CD4-positive, alpha-beta T cell treated with Interferon gamma for 1 hour (primary cell): ENCODE measurements around the gene GPR78.
"Not testable (repeated sequence)": the region's sequence is repeated elsewhere in the genome, so short reads cannot be mapped to it uniquely, and the experiment has no call there.

ENCODE experiments used
- DNase-seq: peaks from one replicate; pipeline ENCODE4 v3.0.0-alpha.2; 2020

GPR78 gene

DNA sequence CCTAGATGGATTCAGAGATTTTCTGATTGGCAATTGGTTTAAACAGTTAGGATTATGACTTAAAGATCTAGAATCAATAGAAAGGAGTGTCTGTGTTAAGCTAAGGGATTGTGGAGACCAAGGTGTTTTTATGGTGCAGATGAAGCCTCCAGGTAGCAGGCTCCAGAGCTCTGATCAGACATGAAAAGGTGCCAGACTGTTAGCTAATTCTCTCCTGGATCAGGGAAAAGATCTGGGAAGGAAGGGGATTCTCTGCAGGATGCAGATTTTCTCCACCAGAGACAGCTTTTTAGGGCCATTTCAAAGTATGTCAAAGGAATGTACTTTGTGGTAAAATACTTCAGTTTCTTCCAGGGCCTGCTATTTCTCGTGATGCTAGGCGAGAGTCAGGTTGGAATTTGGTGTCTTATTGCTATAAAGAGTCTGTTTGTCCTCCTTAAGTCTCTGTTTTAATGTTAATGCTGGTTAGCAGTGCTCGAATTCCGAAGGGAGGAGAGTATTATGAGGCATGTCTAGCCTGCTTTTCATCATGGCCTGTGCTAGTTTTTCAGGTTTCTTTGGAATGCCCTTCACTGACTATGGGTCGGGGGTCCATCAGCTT, 12.0 kb upstream of the GPR78 start:
- no peak for DNase-seq

DNA sequence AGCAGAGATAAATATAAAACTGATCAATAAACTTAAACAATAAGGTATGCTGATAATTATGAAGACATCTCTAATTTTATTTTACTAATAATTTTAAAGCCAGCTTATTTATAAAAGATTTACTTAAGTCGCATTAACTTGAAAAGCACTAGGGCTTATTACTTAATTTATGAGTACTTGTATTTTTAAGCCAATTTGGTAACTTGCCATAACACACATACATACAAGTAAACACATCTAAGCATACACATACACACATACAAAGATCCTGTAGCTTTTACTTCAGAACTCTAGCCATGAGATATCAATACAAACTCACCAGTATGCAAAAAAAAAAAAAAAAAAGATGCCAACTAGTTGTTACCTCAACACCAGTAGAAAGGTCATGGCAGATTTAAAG, 10.0 kb upstream of the GPR78 start:
- no peak for DNase-seq

DNA sequence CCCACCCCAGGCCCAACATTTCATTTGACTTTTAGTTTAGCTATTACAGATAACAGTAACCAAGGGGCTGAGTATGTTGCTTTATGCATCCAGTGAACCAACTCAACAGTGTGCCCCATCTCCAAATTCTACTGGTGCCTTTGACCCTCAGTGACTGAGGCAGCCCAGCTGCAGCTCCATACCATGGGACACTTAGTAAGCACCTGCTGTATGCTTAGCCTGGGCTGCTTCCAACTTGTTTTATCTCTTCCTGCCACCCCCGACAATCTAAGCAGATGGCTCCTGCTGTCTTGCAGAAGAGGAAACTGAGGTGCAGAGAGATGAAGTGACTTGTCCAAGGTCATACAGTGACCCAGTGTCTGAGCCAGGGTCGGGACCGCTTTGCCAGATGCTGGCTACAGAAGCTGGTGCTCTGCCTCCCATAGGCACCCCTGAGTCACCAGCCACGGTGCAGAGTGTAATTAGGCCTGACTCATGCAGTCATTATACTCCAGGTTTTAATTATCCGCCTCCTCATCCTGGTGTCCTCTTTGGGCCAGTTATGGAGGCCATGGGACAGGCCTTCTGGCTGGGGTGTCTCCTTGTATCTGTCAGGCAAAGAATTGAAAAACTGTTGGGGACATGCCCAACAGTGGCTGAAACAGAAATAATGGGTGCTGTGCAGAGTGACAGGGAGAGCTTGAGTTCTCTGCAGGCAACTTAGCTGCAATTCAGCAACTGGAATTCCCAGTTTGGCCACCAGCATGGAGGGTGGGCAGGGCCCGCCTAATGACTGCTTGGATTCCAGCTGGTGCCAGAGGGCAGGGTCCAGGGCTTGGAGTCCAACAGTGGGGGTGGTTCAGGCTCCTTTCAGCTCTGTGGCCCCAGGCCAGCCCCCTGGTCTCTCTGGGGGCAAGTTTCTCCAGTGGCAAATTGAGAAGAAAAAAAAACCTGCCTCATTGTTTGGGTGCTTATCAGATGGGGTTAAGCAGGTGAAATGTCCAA, 8.2 kb upstream of the GPR78 start:
- no peak for DNase-seq

DNA sequence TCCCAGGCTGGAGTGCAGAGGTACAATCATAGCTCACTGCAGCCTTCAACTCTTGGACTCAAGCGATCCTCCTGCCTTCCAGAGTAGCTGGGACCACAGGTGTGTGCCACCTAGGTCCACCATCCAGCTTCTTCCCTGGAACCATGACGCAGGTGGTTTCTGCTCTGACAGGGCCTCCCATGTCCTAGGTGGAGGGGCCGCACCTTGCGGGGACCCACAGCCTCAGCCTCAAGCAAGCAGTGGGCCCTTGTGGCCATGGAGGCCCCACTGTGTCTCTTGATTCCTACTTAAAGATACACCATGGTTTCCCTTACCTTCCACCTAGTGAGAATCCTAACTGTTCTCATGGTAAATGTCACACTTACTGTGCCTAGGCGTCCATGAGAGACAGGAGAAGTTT, 6.9 kb upstream of the GPR78 start:
- no peak for DNase-seq

DNA sequence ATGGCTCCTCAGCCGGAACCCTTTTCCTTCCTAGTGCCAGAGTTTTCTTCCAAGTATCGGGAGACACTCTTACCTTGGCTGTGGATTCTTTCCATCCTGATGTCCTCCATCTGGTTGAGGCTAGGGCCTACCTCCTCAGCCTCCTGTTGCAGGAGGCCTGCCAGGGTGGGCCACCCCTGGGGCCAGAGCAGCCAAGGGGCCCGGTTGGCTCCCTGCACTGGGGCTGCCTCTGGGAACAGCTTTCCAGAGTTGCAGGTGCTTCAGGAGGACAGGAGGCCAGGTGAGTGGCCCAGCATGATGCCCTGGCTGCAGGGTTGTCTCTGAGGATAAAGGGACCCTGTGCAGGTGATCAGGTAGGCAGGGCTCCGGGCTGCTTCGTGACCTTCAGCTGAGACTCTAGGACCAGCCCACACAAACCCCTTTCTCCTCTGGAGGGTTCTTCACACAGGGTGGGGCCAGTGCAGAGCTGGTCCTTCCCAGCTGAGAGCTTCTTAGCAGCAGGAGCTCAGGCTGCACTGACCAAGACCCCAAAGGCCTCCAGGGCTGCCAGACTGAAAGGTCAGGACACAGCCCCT, 5.3 kb upstream of the GPR78 start:
- no peak for DNase-seq

DNA sequence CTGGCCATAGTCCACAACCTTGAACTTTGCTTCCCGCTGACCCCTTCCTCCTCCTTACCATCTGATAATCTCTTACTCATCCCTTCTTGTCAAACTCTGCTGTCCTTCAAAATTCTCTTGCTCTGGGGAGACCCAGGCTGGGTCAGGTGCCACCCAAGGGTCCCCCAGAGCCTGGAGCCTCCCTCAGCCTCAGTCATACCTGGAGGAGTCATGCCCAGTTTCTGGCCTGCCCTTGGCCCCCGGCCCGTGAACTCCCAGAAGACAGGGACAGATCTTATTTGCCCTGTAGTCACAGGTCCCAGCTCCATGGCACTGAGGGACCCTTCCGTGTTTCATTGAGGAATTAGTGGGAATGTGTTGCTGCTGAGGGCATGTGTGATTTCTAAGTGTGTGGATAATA, 4.7 kb upstream of the GPR78 start:
- DNase-seq, result no peak

DNA sequence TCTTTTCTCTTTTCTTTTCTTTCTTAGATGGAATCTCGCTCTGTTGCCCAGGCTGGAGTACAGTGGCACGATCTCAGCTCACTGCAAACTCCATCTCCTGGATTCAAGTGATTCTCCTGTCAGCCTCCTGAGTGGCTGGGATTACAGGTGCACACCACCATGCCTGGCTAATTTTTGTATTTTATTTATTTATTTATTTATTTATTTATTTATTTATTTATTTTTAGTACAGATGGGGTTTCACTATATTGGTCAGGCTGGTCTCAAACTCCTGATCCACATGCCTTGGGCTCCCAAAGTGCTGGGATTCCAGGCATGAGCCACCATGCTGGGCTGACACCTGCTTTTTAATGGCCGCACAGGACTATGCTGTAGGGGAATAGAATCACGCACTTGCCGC, 3.6 kb upstream of the GPR78 start:
- DNase-seq, result not testable (repeated sequence)

DNA sequence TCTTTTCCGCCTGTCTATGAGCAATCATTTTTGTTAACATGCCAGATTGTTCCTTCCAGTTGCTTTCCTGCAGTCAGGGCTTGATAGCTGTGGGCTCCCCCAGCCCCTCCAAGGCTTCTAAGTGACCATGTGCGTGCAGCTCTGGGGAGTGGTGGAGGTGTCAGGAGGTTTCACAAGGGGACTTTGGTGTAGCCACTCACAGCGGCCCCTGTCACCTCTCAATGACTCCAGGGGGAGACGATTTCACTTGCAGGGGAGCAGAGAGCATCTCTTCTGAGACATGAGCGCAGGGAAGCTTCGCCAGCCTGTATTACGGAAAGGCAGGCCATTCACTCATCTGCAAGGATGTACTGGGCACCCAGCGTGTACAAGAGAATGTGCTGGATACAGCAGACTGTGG, 3.1 kb upstream of the GPR78 start:
- DNase-seq, result no peak

DNA sequence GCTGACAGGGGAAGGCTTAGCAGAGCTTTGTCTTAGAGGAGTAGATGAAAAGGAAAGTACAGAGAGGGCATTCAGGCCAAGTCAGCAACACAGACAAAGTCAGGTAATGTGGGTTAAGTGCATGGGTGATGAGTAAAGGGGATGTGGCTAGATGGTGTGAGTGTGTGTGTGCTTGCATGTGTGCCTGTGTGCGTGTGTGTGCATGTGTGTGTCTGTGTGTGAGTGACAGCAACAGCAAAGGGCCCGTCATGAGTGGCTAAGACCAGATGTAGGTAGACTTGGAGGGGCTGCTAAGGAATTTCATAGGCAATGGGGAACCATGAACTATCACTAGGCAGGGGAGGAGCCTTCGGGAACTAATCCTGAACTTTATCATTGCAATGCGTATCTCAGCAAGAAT, 2.2 kb upstream of the GPR78 start:
- DNase-seq, result no peak

DNA sequence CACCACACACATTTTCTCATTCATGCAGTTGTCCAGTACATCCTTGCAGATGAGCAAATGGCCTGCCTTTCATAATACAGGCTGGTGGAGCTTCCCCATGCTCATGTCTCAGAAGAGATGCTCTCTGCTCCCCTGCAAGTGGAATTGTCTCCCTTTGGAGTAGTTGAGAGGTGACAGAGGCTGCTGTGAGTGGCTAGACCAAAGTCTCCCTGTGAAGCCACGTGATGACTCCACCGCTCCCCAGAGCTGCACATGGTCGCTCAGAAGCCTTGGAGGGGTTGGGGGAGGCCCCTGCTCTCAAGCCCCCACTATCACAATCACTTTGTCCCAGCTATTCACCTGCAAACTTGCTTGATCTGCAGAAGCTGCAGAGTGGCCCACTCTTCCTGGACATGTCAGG, 1.5 kb upstream of the GPR78 start:
- DNase-seq, result no peak

DNA sequence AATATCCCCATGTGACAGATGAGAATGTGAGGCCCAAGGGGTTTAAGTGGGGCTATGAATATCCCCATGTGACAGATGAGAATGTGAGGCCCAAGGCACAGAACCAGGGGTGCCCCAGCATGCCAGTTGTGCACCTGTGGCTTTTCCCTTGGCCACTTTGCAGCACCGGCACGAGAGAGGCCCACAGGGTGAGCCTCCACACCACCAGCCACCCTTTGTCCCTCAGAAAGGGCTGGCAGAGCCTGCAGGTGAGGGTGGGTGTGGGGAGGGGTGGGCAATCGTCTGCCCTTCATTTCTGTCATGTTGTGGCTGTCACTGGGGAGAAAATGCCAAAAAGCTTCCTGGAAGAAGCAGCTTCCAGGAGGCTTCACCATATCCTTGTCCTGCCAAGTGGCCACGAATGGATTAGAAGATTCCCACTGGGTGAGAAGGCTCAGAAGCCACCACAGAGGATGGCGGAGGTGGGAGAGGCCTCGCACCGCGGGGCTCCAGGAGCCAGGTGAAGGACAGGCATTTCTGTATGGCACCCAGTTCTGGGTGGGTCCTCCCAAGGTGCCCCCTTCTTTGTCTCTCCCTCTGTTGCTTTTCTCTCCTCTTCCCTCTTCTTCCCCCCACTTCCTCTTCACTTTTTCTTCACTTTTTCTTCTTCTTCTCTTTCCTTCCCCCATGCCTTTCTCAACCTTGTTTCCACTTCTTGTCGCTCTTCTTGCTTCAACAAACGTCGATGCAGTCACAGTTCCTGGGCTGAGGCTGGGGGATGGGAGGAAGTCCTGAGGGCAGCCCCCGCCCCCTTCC, 469 bp upstream of the GPR78 start:
- DNase-seq, result no peak

DNA sequence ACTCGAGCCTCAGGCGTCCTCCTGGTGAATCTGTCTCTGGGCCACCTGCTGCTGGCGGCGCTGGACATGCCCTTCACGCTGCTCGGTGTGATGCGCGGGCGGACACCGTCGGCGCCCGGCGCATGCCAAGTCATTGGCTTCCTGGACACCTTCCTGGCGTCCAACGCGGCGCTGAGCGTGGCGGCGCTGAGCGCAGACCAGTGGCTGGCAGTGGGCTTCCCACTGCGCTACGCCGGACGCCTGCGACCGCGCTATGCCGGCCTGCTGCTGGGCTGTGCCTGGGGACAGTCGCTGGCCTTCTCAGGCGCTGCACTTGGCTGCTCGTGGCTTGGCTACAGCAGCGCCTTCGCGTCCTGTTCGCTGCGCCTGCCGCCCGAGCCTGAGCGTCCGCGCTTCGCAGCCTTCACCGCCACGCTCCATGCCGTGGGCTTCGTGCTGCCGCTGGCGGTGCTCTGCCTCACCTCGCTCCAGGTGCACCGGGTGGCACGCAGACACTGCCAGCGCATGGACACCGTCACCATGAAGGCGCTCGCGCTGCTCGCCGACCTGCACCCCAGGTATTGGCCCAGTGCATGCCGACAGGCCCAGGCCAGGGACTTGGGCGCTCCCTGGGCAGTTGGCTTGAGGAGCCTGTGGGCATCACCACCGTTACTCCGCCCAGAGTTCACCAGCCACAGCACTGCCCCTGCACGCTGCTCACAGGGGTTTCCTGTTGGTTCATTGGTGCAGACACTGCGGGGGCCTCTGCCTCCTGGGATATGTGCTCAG, 1.1 kb downstream of the GPR78 start:
- no peak for DNase-seq

DNA sequence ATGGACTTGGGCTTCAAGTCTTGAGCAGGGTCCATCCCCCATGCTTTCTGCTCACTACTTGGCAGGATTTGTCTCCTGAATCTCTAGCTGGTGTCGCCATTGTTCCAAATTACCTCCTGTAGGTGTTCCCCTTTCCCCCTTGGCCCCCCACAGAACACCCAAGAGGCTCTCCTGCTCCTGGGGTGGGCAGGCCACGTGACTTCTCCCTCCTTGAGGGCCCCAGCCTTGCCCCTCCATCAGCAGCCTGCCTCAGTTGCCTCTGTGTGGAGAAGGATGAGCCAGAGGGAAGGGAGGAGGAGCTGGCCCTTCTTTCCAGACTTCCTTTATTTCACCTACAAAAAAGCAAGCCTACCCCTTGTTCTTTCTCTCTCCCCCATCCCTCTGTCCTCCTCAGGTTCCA, 1.8 kb downstream of the GPR78 start:
- no peak for DNase-seq

DNA sequence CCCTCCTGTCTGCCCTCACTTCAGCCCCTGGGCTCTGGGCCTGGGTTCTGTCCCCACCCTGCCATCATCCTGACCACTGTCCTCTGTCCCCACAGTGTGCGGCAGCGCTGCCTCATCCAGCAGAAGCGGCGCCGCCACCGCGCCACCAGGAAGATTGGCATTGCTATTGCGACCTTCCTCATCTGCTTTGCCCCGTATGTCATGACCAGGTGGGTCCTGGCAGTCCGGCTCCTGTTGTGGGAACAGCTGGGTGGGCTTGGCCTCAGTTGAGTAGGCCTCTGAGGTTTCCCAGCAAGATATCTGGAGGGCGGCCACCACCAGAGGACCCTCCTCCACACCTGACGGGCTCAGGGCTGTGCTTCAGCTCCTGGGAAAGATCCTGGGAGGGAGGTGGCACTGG, 2.2 kb downstream of the GPR78 start:
- DNase-seq, result no peak

DNA sequence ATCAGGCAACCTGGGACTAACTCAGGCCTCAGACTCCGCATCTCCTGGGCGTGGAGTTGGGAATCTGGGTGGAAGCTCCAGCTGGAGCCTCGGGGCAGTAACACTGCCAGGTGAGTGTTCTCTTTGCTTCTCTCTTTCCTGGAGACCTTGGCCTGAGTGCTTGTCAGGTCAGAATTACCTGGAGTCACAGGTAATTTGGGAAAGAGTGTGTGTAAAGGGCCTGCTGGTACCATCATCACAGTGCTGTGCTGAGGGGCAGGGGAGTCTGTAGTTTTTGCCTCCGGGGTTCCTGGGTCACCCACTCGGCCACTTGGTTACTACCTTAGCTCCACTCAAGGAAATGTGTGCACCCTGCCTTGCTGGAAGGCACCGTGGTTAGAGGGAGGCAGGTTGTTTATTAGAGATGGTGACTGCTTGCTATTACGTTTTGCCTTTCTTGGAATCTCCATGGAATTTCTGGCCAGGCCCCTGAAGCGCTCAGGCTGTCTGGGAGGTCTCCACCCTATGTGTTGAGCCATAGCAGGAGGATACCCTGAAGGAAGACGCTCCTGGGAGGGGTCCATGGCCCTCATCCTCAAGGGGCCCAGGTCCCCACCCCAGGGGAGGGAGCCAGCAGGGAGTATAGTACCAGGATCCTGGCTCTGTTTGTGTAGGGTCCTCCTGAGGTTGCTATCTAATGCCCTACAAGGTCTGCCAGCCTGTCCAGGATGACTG, 2.9 kb downstream of the GPR78 start:
- no peak for DNase-seq

DNA sequence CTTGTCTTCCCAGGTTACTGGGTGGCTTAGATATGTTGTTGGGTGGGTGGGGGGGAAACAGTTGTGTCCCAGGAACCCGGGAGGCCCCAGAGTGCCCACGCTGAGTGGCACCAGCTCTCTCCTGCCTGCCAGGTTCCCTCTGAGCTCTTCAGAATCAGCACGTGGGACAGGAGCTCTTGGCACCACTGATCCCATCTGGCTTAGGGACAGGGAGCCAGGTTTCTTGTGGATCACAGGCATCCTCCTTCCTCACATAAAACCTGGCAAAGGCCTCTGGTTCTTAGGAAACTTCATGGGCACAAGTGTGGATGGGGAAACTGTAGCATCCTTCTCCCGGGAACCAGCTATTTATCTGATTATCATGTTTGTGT, 3.4 kb downstream of the GPR78 start:
- DNase-seq, result no peak

DNA sequence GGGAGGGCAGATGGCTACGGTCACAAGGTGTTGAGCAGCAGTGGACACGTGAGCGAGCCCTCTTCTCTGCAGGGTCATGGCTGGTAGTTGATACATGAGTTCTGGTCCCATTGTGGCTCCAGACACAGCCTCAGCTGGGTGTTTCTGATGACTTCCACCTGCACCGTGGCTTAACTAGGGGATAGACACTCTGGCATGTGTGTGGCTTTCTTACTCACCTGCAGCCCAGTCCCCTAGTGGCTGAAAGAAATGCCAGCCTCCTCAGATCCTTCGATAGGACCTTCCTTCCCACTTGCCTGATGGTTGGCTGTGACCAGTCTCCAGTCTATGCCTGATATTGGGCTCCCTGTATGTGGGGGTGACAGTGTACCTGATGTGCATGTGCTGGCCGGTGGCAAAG, 5.0 kb downstream of the GPR78 start:
- no peak for DNase-seq

DNA sequence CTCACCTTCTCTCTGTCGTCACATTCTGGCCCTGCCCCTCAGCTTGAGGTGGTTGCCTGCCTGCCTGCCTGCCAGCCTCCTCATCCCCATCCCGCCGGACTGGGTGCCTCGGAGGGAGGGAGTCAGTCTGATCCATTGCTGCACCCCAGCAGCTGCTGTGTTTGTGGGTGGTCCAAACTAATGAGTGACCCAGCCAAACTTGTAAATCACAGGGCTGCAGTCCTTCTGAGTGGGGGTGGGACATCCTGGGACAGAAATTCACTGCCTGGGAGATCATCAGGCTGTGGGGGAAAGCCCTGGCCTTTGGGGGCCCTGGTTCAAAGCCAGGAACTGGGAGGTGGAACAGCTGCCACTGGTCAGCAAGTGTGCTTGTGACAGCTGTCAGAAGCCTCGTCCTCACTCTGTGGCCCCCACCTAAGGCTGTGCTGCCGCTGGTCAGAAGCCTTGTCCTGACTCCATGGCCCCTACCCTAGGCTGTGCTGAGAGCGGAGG, 5.6 kb downstream of the GPR78 start:
- no peak for DNase-seq

DNA sequence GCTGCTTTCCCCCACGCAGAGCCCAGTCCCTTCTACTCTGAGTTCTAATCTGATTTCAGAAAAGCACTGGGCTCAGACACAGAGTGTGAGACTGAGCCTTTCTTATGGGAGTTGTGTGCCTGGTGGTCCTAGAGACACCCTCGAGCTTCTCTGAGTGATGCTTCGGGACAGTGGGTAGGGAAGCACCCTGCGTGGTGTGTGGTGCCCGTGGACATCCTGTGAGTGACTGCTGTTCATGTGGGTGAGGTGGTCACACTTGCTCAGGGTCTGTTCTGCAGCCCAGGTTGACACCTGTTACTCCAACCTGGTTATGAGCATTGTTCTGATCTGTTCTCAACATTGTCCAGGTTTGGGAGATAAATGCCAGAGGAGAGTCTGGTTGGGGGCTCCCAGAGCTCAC, 6.1 kb downstream of the GPR78 start:
- DNase-seq, result no peak

DNA sequence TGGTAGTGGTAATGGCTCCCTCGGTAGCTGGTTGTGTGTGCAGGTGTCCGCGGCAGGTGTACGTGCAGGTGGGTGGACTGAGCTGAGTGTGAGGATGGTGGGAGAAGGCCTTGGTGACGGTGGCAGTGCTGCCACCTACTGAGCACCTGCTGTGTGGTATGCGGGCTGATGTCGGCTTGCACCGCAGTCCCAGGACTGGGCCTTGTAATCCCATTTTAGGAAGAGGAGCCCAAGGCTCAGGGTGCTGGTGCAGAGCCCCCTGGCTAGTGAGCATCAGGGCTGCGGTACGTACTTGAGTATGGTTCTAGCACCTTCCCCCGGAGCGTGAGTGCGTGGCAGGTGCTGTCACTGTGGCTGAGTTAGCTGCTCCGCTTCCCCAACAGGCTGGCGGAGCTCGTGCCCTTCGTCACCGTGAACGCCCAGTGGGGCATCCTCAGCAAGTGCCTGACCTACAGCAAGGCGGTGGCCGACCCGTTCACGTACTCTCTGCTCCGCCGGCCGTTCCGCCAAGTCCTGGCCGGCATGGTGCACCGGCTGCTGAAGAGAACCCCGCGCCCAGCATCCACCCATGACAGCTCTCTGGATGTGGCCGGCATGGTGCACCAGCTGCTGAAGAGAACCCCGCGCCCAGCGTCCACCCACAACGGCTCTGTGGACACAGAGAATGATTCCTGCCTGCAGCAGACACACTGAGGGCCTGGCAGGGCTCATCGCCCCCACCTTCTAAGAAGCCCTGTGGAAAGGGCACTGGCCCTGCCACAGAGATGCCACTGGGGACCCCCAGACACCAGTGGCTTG, 6.7 kb downstream of the GPR78 start:
- no peak for DNase-seq
